HepG2 (cell line): Measurements from ENCODE around the gene PCBP4. TPM values are rescaled to one million over a fixed set of nuclear protein-coding genes. Genes with fewer than 3 reads are reported as not detected.

Source experiments
- AFF4 ChIP-seq: sonication (generic); formaldehyde crosslinking; IDR thresholded peaks from 2 replicates; pipeline ENCODE4 v1.4.0; 2020; ENCODE audit warnings: missing genetic modification reagents
- BORCS8-MEF2B ChIP-seq: sonication (generic); formaldehyde crosslinking; IDR thresholded peaks from 2 replicates; pipeline ENCODE4 v1.8.0; 2022; ENCODE audit warnings: mild to moderate bottlenecking, missing genetic modification reagents
- HCFC1 ChIP-seq: fragments of 150-350 bp; IDR thresholded peaks from 2 replicates; pipeline ENCODE4 v1.6.1; 2014; ENCODE audit warnings: low read depth, low read length
- JARID2 ChIP-seq: sonication (generic); formaldehyde crosslinking; IDR thresholded peaks from 2 replicates; pipeline ENCODE4 v1.8.1; 2023; ENCODE audit warnings: missing genetic modification reagents, inconsistent platforms; ENCODE audit not compliant: insufficient replicate concordance
- KDM5A ChIP-seq: fragments of 200-600 bp; sonication (generic); IDR thresholded peaks from 2 replicates; pipeline ENCODE4 v1.7.0; 2018; ENCODE audit warnings: antibody characterized with exemption, mild to moderate bottlenecking, low read length, borderline replicate concordance
- REL ChIP-seq: sonication (generic); formaldehyde crosslinking; conservative IDR thresholded peaks from 2 replicates; pipeline ENCODE4 v1.8.0; 2022; ENCODE audit warnings: mild to moderate bottlenecking, missing genetic modification reagents, moderate library complexity
- TERF1 ChIP-seq: sonication (generic); formaldehyde crosslinking; IDR thresholded peaks from 2 replicates; pipeline ENCODE4 v1.8.0; 2022; ENCODE audit warnings: mild to moderate bottlenecking, missing genetic modification reagents, moderate library complexity
- THAP11 ChIP-seq: IDR thresholded peaks from 2 replicates; pipeline ENCODE4 v1.6.1; 2016; ENCODE audit warnings: missing biosample characterization, missing genetic modification reagents
- ZBTB2 ChIP-seq: sonication (generic); formaldehyde crosslinking; IDR thresholded peaks from 2 replicates; pipeline ENCODE4 v1.8.0; 2022; ENCODE audit warnings: low read depth, missing genetic modification reagents
- ZFX ChIP-seq: sonication (generic); formaldehyde crosslinking; IDR thresholded peaks from 2 replicates; pipeline ENCODE4 v1.4.0; 2020; ENCODE audit warnings: mild to moderate bottlenecking, low read depth, missing genetic modification reagents, moderate library complexity
- ZNF101 ChIP-seq: sonication (generic); formaldehyde crosslinking; IDR thresholded peaks from 2 replicates; pipeline ENCODE4 v1.4.0; 2020; ENCODE audit warnings: mild to moderate bottlenecking, low read depth, missing genetic modification reagents, borderline replicate concordance
- ZNF468 ChIP-seq: sonication (generic); formaldehyde crosslinking; IDR thresholded peaks from 2 replicates; pipeline ENCODE4 v1.8.0; 2022; ENCODE audit warnings: mild to moderate bottlenecking, moderate library complexity, missing genetic modification reagents
- ZNF484 ChIP-seq: sonication (generic); formaldehyde crosslinking; IDR thresholded peaks from 2 replicates; pipeline ENCODE4 v1.5.1; 2020; ENCODE audit warnings: mild to moderate bottlenecking, low read depth, missing genetic modification reagents, borderline replicate concordance
- ZNF562 ChIP-seq: sonication (generic); formaldehyde crosslinking; IDR thresholded peaks from 2 replicates; pipeline ENCODE4 v1.8.0; 2022; ENCODE audit warnings: missing genetic modification reagents, borderline replicate concordance
- ZNF674 ChIP-seq: sonication (generic); formaldehyde crosslinking; IDR thresholded peaks from 2 replicates; pipeline ENCODE4 v1.5.0; 2020; ENCODE audit warnings: low read depth, mild to moderate bottlenecking, missing genetic modification reagents
- ZNF75D ChIP-seq: sonication (generic); formaldehyde crosslinking; IDR thresholded peaks from 2 replicates; pipeline ENCODE4 v1.8.1; 2023; ENCODE audit warnings: missing genetic modification reagents, mild to moderate bottlenecking, borderline replicate concordance
- ZNF766 ChIP-seq: sonication (generic); formaldehyde crosslinking; IDR thresholded peaks from 2 replicates; pipeline ENCODE4 v1.5.0; 2020; ENCODE audit warnings: missing genetic modification reagents, borderline replicate concordance
- polyA plus RNA-seq, 8 experiments: library from polyadenylated mRNA; depleted of rRNA in 3 of 8; stranded (reverse) in 7 of 8; unstranded in 1 of 8; fragments of >200 nt; fragmentation: Illumina TruSeq in 4 of 8; extraction: Trizol in 4 of 8; gene quantifications; 2 replicates each; pipeline versions ENCODE4 v1.2.1 to v1.2.3, GENCODE V29; 2011 to 2016; ENCODE audit warnings: low read depth in 4 of 8, missing spikeins in 1 of 8, mixed read lengths in 1 of 8; ENCODE audit not compliant: insufficient read depth in 1 of 8
- total RNA-seq, 5 experiments: library from RNA; depleted of rRNA; stranded (reverse); fragments of >200 nt; fragmentation: Illumina TruSeq; extraction: Trizol; gene quantifications; 2 replicates each; pipeline ENCODE4 v1.2.3, GENCODE V29; 2016; ENCODE audit warnings: low read depth in 1 of 5
- TF ChIP-seq, protein P1 (sequence below): sonication (generic); formaldehyde crosslinking; IDR thresholded peaks from 2 replicates; pipeline ENCODE4 v1.5.0; 2020; ENCODE audit warnings: mild to moderate bottlenecking, missing genetic modification reagents, borderline replicate concordance

The PCBP4 gene
- total and polyA plus RNA-seq, 2 of the 13 experiments (the other 11 are each of a cell fraction or from before 2014, with no cell fraction given): 36.8 to 51.3 TPM

- peak; percentile 8; the same call in 1 of the 2 replicates for TF ChIP-seq ZNF484 (CRISPR knock-in tag)
- TF ChIP-seq REL (CRISPR knock-in tag): peak; percentile 81; the same call in 1 of the 2 replicates
- peak; percentile 83 for TF ChIP-seq THAP11 (CRISPR knock-in tag)
- TF ChIP-seq ZFX (CRISPR knock-in tag): peak; percentile 90
- TF ChIP-seq AFF4 (CRISPR knock-in tag): no peak
- peak; percentile 94 for TF ChIP-seq ZNF101
- no peak for TF ChIP-seq TERF1 (CRISPR knock-in tag)
- no peak for TF ChIP-seq ZNF468 (CRISPR knock-in tag)
- no peak for TF ChIP-seq HCFC1
- no peak for TF ChIP-seq ZNF75D (CRISPR knock-in tag)
- TF ChIP-seq ZBTB2: peak; percentile 98
- TF ChIP-seq ZNF562 (CRISPR knock-in tag): no peak
- peak; percentile 82; the same call in 1 of the 2 replicates for TF ChIP-seq BORCS8-MEF2B (CRISPR knock-in tag)
- TF ChIP-seq ZNF766 (CRISPR knock-in tag): peak; percentile 75; the same call in 1 of the 2 replicates
- TF ChIP-seq, protein P1, sequence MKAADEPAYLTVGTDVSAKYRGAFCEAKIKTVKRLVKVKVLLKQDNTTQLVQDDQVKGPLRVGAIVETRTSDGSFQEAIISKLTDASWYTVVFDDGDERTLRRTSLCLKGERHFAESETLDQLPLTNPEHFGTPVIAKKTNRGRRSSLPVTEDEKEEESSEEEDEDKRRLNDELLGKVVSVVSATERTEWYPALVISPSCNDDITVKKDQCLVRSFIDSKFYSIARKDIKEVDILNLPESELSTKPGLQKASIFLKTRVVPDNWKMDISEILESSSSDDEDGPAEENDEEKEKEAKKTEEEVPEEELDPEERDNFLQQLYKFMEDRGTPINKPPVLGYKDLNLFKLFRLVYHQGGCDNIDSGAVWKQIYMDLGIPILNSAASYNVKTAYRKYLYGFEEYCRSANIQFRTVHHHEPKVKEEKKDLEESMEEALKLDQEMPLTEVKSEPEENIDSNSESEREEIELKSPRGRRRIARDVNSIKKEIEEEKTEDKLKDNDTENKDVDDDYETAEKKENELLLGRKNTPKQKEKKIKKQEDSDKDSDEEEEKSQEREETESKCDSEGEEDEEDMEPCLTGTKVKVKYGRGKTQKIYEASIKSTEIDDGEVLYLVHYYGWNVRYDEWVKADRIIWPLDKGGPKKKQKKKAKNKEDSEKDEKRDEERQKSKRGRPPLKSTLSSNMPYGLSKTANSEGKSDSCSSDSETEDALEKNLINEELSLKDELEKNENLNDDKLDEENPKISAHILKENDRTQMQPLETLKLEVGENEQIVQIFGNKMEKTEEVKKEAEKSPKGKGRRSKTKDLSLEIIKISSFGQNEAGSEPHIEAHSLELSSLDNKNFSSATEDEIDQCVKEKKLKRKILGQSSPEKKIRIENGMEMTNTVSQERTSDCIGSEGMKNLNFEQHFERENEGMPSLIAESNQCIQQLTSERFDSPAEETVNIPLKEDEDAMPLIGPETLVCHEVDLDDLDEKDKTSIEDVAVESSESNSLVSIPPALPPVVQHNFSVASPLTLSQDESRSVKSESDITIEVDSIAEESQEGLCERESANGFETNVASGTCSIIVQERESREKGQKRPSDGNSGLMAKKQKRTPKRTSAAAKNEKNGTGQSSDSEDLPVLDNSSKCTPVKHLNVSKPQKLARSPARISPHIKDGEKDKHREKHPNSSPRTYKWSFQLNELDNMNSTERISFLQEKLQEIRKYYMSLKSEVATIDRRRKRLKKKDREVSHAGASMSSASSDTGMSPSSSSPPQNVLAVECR: peak; percentile 81
- TF ChIP-seq ZNF674: no peak; the same call in 1 of the 2 replicates
- no peak for TF ChIP-seq JARID2 (CRISPR knock-in tag)
- peak; percentile 45; the same call in 1 of the 2 replicates for TF ChIP-seq KDM5A
These were observed 15.8 kb upstream of the PCBP4 start, which contains the start of gene ACY1 (continued) for GRCh38 chr3:51982838-51983577.
